Neural crest cell (in vitro differentiated cells): ENCODE measurements around the gene SMCHD1. TPM values are rescaled to one million over a fixed set of nuclear protein-coding genes. Genes with fewer than 3 reads are reported as not detected.
A peak's percentile ranks its signal among the peaks of the same experiment; 100 is the strongest.

Experiments
- DNase-seq: peaks from one replicate; pipeline ENCODE4 v3.0.0; 2021; ENCODE audit warnings: low read depth, mixed read lengths, low spot score
- H3K27ac Mint-ChIP-seq: one replicate; pipeline ENCODE4 v1.8.0; 2021; ENCODE audit warnings: mild to moderate bottlenecking, mixed read lengths; ENCODE audit not compliant: unreplicated experiment
- H3K27me3 Mint-ChIP-seq: 2 replicates; pipeline ENCODE4 v1.8.0; 2021; ENCODE audit warnings: low read depth, mild to moderate bottlenecking, mixed read lengths
- H3K36me3 Mint-ChIP-seq: 2 replicates; pipeline ENCODE4 v1.8.0; 2021; ENCODE audit warnings: low read depth, mild to moderate bottlenecking, mixed read lengths
- H3K4me1 Mint-ChIP-seq: 2 replicates; pipeline ENCODE4 v1.8.0; 2021; ENCODE audit warnings: mixed read lengths
- H3K4me3 Mint-ChIP-seq: one replicate; pipeline ENCODE4 v1.8.0; 2021; ENCODE audit warnings: mild to moderate bottlenecking, mixed read lengths
- H3K9me3 Mint-ChIP-seq: 2 replicates; pipeline ENCODE4 v1.8.0; 2021; ENCODE audit warnings: mixed read lengths
- CTCF ChIP-seq: fragments of 200-600 bp; sonication (generic); conservative IDR thresholded peaks from 2 replicates; pipeline ENCODE4 v1.5.0; 2021; ENCODE audit warnings: antibody characterized with exemption, mild to moderate bottlenecking
- total RNA-seq: library from RNA; stranded (reverse); gene quantifications from 2 replicates; pipeline ENCODE4 v1.2.1, GENCODE V29; 2021

SMCHD1 gene
- total RNA-seq, 1 donor from 2014 or later: 66.3 TPM

DNA sequence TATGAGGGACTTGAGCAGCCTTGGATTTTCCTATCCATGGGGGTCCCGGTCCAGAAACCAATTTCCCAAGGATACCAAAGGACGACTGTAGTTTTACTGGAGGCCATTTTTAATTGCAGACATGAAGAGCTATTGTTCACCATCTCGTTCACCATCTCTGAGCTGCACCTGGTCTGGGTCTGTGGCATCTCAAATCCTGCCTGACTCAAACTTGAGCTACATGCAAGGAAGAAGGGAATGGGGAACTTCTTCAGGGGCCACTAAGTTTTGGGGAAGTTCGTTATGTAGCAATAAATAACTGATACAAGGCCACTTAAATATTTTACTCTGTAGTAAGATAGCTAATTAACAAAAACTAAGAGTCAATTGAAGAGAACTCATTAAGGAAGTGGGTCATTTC is 2.1 kb upstream of the SMCHD1 start:
- H3K4me1 Mint-ChIP-seq: peaks cover 25% of the 10 kb centered on the region
- DNase-seq: no peak
- no peak overlapping the region for H3K27ac Mint-ChIP-seq
- peak overlapping the region; percentile 93 for H3K4me3 Mint-ChIP-seq
- H3K36me3 Mint-ChIP-seq: no peaks in the 10 kb centered on the region
- no peaks in the 10 kb centered on the region for H3K9me3 Mint-ChIP-seq
- H3K27me3 Mint-ChIP-seq: peaks cover 20% of the 10 kb centered on the region
- no peak for TF ChIP-seq CTCF

DNA sequence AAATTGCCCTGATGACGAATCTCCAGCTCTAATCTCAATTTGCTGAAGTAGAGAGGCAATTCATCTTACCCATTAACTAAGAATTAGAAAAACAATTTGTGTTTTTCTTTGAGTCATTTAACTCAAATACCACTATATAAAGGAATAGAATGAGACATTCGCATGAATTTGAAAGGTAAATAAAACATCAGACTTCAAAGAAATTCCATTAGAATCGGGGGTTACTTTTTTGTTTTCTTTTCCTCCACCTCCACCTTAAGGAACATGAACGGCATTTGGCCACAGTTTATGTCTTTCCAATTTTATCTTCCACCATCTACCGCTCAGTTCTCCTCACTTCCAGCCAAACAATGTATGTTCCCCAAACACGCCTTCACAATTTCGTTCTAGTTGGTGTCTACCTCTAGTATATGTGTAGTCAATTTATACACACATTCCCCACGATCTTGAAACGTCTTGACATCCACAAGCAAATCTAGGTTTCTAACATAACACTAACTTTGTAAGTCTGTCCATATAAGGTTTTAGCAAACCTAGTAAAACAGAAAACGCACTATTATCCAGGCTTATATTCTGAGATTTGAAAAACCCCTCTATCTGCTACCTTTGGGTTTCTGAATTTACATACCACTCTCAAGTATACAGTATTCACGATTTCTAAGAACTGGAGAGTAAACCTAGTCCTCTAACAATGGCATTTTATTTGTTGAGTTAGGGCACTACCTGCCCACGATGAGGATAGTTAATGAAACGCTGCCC is 1.2 kb upstream of the SMCHD1 start:
- Mint-ChIP-seq H3K36me3 (no peaks in the 10 kb centered on the region), H3K27me3 (peaks cover 20% of the 10 kb centered on the region), H3K4me1 (peaks cover 27% of the 10 kb centered on the region), H3K27ac (peak overlapping the region; percentile 12), H3K9me3 (no peaks in the 10 kb centered on the region), H3K4me3 (peak overlapping the region; percentile 93)
- TF ChIP-seq CTCF: no peak
- no peak for DNase-seq

DNA sequence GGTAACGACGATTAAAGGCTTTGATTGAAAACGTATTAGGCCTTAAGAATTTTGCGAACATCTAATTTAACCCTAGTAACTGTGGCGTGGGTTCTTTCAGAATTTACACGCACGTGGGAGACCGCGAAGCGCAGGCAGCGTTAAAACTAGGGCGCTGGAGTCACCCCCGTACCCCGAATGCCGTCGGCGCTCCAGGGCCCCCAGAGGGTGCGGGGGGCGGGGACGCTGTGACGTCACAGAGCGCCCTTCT is 673 bp upstream of the SMCHD1 start:
- H3K4me1 Mint-ChIP-seq: peaks cover 27% of the 10 kb centered on the region
- H3K27ac Mint-ChIP-seq: peak overlapping the region; percentile 93
- no peaks in the 10 kb centered on the region for H3K9me3 Mint-ChIP-seq
- H3K4me3 Mint-ChIP-seq: peak overlapping the region; percentile 93
- no peaks in the 10 kb centered on the region for H3K36me3 Mint-ChIP-seq
- TF ChIP-seq CTCF: no peak
- DNase-seq: no peak
- peaks cover 20% of the 10 kb centered on the region for H3K27me3 Mint-ChIP-seq

- Mint-ChIP-seq H3K9me3 (no peaks in the 10 kb centered on the region), H3K4me3 (peak overlapping the region; percentile 93), H3K27me3 (peaks cover 20% of the 10 kb centered on the region), H3K36me3 (peaks cover 2% of the 10 kb centered on the region), H3K27ac (peak overlapping the region; percentile 96), H3K4me1 (peaks cover 27% of the 10 kb centered on the region)
- no peak for TF ChIP-seq CTCF
- DNase-seq: no peak
Measured at GRCh38 chr18:2655954-2656236, 369 bp downstream of the SMCHD1 start.

GRCh38 chr18:2656237-2656980 is 883 bp downstream of the SMCHD1 start:
- no peak for TF ChIP-seq CTCF
- Mint-ChIP-seq H3K4me1 (peaks cover 27% of the 10 kb centered on the region), H3K27ac (peak overlapping the region; percentile 96), H3K9me3 (no peaks in the 10 kb centered on the region), H3K36me3 (peaks cover 4% of the 10 kb centered on the region), H3K4me3 (peak overlapping the region; percentile 93), H3K27me3 (peaks cover 20% of the 10 kb centered on the region)
- no peak for DNase-seq
